Cardiac fibroblast (primary cell): ENCODE data around the gene LARGE1.
A peak's percentile ranks its signal among the peaks of the same experiment; 100 is the strongest.

Source experiments
- DNase-seq, 2 donors: peaks; one replicate each; pipeline versions ENCODE4 v3.0.0 to v3.0.0-alpha.2; 2010; ENCODE audit warnings: low read depth in 2 of 2
- H3K4me3 ChIP-seq, 2 donors: replicated peaks in 1 of 2; 1 replicate in 1 of 2; 2 replicates in 1 of 2; pipeline ENCODE4 v1.5.1; 2011; ENCODE audit warnings: low read depth in 2 of 2, low read length in 2 of 2, mild to moderate bottlenecking in 2 of 2, moderate library complexity in 1 of 2
- CTCF ChIP-seq: IDR thresholded peaks from one replicate; pipeline ENCODE4 v1.5.1; 2011; ENCODE audit warnings: low read depth, mild to moderate bottlenecking, low read length, inconsistent platforms

The LARGE1 gene

DNA sequence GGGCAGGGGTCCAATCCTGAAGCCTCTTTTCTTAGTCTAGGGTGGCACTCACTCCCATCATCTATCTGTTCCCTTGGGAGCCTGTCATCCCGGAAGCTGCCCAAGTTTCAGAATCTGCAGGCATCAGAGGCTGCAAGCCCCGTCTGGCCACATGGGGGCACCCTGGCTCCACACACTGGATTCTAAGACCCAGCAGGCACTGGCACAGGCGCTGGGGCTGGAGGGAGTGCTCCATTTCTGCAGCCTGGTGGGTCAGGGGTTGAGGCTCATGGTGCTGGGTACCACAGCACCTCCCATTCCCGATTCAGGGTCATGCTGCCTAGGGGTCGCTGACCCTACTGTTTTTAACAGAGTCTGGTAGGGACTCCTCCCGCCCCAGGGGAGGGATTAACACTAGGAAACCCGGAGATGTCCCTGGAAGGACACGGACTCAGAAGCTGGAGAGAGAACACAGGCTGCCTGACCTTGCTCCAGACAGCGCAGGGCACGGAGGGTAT lies 618.2 kb downstream of the LARGE1 start:
- peak; percentile 98 for TF ChIP-seq CTCF
- peak; percentile 71 to 76 for DNase-seq
- H3K4me3 ChIP-seq: no peak overlapping the region

- no peak for DNase-seq
- TF ChIP-seq CTCF: no peak
- no peak overlapping the region for H3K4me3 ChIP-seq
Measured at GRCh38 chr22:33300165-33300564, 620.1 kb downstream of the LARGE1 start.

DNA sequence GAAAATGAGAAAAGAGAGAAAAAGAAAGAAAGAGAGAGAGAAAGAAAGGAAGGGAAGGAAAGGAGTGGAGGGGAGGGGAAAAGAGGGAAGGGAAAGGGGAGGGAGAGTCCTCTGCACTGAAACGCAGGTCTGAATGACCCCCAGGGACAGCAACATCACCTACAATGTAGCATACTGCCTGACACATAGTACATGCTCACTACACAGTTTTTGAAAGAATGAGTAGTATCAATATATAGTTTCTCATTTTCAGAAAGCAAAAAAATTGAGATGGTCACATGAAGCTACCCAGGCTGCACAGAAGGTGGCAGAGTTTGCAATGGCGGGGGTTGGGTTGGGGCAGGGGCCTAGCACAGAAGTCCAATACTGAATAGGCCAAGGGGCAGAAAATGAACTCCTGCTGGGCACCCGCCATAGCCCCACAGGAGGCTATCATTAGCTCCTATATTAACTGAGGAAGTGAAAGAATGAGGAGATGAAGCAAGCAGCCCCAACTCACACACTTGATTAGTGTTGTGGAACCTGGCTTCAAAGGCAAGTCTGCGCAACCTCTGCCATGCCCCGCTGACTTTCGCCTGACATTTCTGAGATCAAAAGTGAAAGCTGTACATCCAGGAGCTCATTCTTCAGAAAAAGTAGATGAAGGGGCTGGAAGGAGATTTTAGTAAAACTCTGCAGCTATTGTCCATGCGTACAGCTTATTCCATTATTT lies 620.9 kb downstream of the LARGE1 start:
- TF ChIP-seq CTCF: no peak
- H3K4me3 ChIP-seq: no peak overlapping the region
- no peak for DNase-seq

- TF ChIP-seq CTCF: no peak
- DNase-seq: no peak
- H3K4me3 ChIP-seq: no peak overlapping the region
Measured at GRCh38 chr22:33296941-33297340, 623.3 kb downstream of the LARGE1 start.

- H3K4me3 ChIP-seq: no peak overlapping the region
- no peak for DNase-seq
- TF ChIP-seq CTCF: no peak
Measured at GRCh38 chr22:33288078-33288477, 632.2 kb downstream of the LARGE1 start.

GRCh38 chr22:33275073-33275443 lies 645.2 kb downstream of the LARGE1 start:
- DNase-seq: no peak
- no peak for TF ChIP-seq CTCF

More at GRCh38 chr22:33275073-33275443, 645.2 kb downstream of the LARGE1 start:
- no peak overlapping the region for H3K4me3 ChIP-seq
